Peyer's patch (tissue), 4 donors: Measurements from ENCODE around the gene POMGNT2.

Experiments used
- POLR2A ChIP-seq, 2 donors: fragments of 450-650 bp; IDR thresholded peaks; one replicate each; pipeline ENCODE4 v1.5.1; 2017; ENCODE audit warnings: antibody characterized with exemption in 2 of 2, mild to moderate bottlenecking in 2 of 2, moderate library complexity in 2 of 2
- TF ChIP-seq, protein P1 (sequence below), 6 experiments: fragments of 450-650 bp in 4 of 6; fragments of 200-600 bp in 2 of 6; sonication (generic) in 1 of 6; IDR thresholded peaks; one replicate each; pipeline ENCODE4 v1.5.1; 2017 to 2019; ENCODE audit warnings: antibody characterized with exemption in 6 of 6, mild to moderate bottlenecking in 3 of 6, moderate library complexity in 1 of 6

DNA sequence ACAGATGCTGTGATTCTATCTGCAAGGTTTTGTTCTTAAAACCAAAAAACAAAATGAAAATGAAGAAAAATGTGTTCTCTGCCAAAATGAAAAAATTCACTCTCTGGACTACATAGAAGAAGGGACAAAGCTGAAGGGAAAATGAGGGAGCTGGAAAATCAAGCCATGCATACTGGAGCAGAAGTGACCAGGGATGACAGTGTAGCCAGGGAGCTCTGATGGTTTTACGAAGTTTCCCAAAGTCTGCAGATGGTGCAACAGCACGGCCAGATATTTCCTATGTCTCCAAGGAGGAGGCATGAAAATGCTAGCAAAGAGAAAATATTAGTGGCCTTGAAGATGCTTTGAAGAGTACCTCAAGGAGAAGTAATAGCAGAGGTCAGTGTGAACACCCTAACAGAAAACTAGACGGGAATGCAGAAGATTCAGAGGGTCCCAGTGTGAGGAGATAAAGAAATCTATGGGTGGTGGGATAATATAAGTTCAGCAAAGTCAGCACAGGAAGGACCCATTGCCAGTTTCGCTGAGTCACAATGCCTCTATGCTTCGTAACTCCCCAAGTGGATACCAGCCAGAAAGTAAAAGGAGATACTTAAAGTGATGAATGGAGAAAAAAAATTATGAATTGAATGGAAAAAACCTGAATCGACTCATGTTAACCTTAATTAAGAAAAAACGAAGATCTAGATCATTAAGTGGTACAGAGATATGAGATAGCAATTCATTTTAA is 39.0 kb upstream of the POMGNT2 start:
- TF ChIP-seq, protein P1, sequence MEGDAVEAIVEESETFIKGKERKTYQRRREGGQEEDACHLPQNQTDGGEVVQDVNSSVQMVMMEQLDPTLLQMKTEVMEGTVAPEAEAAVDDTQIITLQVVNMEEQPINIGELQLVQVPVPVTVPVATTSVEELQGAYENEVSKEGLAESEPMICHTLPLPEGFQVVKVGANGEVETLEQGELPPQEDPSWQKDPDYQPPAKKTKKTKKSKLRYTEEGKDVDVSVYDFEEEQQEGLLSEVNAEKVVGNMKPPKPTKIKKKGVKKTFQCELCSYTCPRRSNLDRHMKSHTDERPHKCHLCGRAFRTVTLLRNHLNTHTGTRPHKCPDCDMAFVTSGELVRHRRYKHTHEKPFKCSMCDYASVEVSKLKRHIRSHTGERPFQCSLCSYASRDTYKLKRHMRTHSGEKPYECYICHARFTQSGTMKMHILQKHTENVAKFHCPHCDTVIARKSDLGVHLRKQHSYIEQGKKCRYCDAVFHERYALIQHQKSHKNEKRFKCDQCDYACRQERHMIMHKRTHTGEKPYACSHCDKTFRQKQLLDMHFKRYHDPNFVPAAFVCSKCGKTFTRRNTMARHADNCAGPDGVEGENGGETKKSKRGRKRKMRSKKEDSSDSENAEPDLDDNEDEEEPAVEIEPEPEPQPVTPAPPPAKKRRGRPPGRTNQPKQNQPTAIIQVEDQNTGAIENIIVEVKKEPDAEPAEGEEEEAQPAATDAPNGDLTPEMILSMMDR (IDR thresholded peaks at IDR 0.05), result no peak
- no peak for TF ChIP-seq POLR2A (IDR thresholded peaks at IDR 0.05)
